ENCODE data around the gene NOS3. TPM values are rescaled to one million over a fixed set of nuclear protein-coding genes. Genes with fewer than 3 reads are reported as not detected.

NOS3 gene
- total and polyA plus RNA-seq, 9 of the 15 experiments (the other 6 are each of a cell fraction or from before 2014, with no cell fraction given): 1.1 to 121 (median 23.6) TPM

- TF ChIP-seq E2F8 (IDR thresholded peaks at IDR 0.05; ENCODE audit: low read depth, partially characterized antibody): peak; percentile 56
- 0 out of 2 replicates have a peak, but pooled peaks have one; percentile 83 for TF ChIP-seq DNMT1 (IDR thresholded peaks at IDR 0.05)
- TF ChIP-seq BRCA1 (IDR thresholded peaks at IDR 0.05): no peak
- TF ChIP-seq BRCA1 (CRISPR knock-in tag; IDR thresholded peaks at IDR 0.05): no peak
- no peak for TF ChIP-seq ATF2 (CRISPR knock-in tag; IDR thresholded peaks at IDR 0.05)
- no peak for TF ChIP-seq GTF3C2 (IDR thresholded peaks at IDR 0.05; ENCODE audit: borderline replicate concordance, extremely low read depth, insufficient read length)
- no peak for TF ChIP-seq RHOXF2B (CRISPR knock-in tag; conservative IDR thresholded peaks at IDR 0.05)
- no peak for TF ChIP-seq ILF3 (IDR thresholded peaks at IDR 0.05; ENCODE audit: borderline replicate concordance)
- TF ChIP-seq ZC3H4 (CRISPR knock-in tag; IDR thresholded peaks at IDR 0.05; ENCODE audit: borderline replicate concordance): no peak
- TF ChIP-seq MYC (IDR thresholded peaks at IDR 0.05; ENCODE audit: low read depth, low read length): peak; percentile 85
- peak; percentile 85; the same call in 1 of the 2 replicates for TF ChIP-seq MYC (CRISPR knock-in tag; IDR thresholded peaks at IDR 0.05; ENCODE audit: borderline replicate concordance, low read depth)
- no peak for TF ChIP-seq TAF15 (IDR thresholded peaks at IDR 0.05; ENCODE audit: low read depth, low read length)
- TF ChIP-seq, protein P1, sequence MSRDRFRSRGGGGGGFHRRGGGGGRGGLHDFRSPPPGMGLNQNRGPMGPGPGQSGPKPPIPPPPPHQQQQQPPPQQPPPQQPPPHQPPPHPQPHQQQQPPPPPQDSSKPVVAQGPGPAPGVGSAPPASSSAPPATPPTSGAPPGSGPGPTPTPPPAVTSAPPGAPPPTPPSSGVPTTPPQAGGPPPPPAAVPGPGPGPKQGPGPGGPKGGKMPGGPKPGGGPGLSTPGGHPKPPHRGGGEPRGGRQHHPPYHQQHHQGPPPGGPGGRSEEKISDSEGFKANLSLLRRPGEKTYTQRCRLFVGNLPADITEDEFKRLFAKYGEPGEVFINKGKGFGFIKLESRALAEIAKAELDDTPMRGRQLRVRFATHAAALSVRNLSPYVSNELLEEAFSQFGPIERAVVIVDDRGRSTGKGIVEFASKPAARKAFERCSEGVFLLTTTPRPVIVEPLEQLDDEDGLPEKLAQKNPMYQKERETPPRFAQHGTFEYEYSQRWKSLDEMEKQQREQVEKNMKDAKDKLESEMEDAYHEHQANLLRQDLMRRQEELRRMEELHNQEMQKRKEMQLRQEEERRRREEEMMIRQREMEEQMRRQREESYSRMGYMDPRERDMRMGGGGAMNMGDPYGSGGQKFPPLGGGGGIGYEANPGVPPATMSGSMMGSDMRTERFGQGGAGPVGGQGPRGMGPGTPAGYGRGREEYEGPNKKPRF (IDR thresholded peaks at IDR 0.05; ENCODE audit: low read depth, low read length): no peak
- no peak for TF ChIP-seq SMAD2 (IDR thresholded peaks at IDR 0.05; ENCODE audit: low read depth, low read length)
- TF ChIP-seq PTRF (tag; IDR thresholded peaks at IDR 0.05): no peak
- TF ChIP-seq YY1 (IDR thresholded peaks at IDR 0.05; ENCODE audit: borderline replicate concordance in 1 of 3, control insufficient read depth in 1 of 3, extremely low read depth in 1 of 3, insufficient read depth in 3 of 3, insufficient read length in 1 of 3, insufficient replicate concordance in 2 of 3, low read depth in 1 of 3, low read length in 2 of 3): peak in 2 of 3 experiments; percentile 72 to 74
- peak; percentile 55 for TF ChIP-seq ESRRA (IDR thresholded peaks at IDR 0.05; ENCODE audit: borderline replicate concordance, low read depth)
Observed at GRCh38 chr7:150955519-150956394, 35.1 kb upstream of the NOS3 start (continued).

All from K562 (cell line).